ENCODE results near the gene COX19. TPM values are rescaled to one million over a fixed set of nuclear protein-coding genes. Genes with fewer than 3 reads are reported as not detected.

Gene COX19
- total and polyA plus RNA-seq, 2 donors (not counting 3 experiments of a cell fraction or from before 2014, with no cell fraction given), result 6.8 to 10.6 TPM

- Histone ChIP-seq H3K4me1 (ENCODE audit: control insufficient read depth, extremely low read depth, insufficient read depth, low read length) (no peaks in the 10 kb centered on the region), H3K27ac (ENCODE audit: insufficient read depth, low read depth, low read length) (no peak overlapping the region), H3K9me1 (replicated peaks; ENCODE audit: control insufficient read depth, extremely low read depth, insufficient read depth, low read length) (no peaks in the 10 kb centered on the region), H3K9me3 (replicated peaks; ENCODE audit: control insufficient read depth, insufficient read depth, low read length) (no peaks in the 10 kb centered on the region), H3K9ac (replicated peaks; ENCODE audit: extremely low read depth, insufficient read depth, low read length) (no peak overlapping the region), H4K20me1 (replicated peaks; ENCODE audit: control insufficient read depth, extremely low read depth, insufficient read depth, low read length) (no peaks in the 10 kb centered on the region), H2AFZ (ENCODE audit: low read depth, low read length) (no peak overlapping the region), H3K27me3 (ENCODE audit: control insufficient read depth in 2 of 2, insufficient read depth in 2 of 2, low read length in 2 of 2) (peaks cover 0 to 13% of the 10 kb centered on the region in 2 experiments), H3K36me3 (ENCODE audit: control insufficient read depth in 2 of 2, extremely low read depth in 1 of 2, insufficient read depth in 2 of 2, low read length in 2 of 2) (no peaks in the 10 kb centered on the region), H3K4me3 (replicated peaks in 1 of 3; ENCODE audit: insufficient read depth in 1 of 3, low read depth in 1 of 3, low read length in 3 of 3) (no peak overlapping the region), H3K79me2 (ENCODE audit: control insufficient read depth, insufficient read depth, low read length) (no peaks in the 10 kb centered on the region), H3K4me2 (ENCODE audit: insufficient read depth, low read length) (no peak overlapping the region)
- no peak for DNase-seq (ENCODE audit: low read depth, low spot score)
- no peak for FAIRE-seq
- intact Hi-C loops (cut with micrococcal nuclease) (no loop called here), dilution Hi-C loops (cut with MboI; ENCODE audit: extremely low pct_ligation_motif_present, low sequenced_read_pairs) (no loop called here)
- CTCF ChIA-PET, result no interaction called here
- BruUV-seq (replicated peaks), result no TSS peak
- POLR2A ChIA-PET, result no interaction called here
- TF ChIP-seq POLR2AphosphoS5 (IDR thresholded peaks at IDR 0.05; ENCODE audit: insufficient read depth, low read depth, low read length) (no peak), POLR2A (IDR thresholded peaks at IDR 0.05; ENCODE audit: low read depth, low read length) (no peak), MYC (IDR thresholded peaks at IDR 0.05; ENCODE audit: low read depth, low read length) (no peak), EZH2 (IDR thresholded peaks at IDR 0.05; ENCODE audit: borderline replicate concordance, low read depth, low read length, severe bottlenecking) (no peak), GATA2 (IDR thresholded peaks at IDR 0.05; ENCODE audit: insufficient read depth, insufficient read length, low read depth, low read length) (no peak), CTCF (IDR thresholded peaks at IDR 0.05; ENCODE audit: extremely low read depth in 1 of 2, insufficient read depth in 1 of 2, low read depth in 1 of 2, low read length in 2 of 2) (no peak), JUN (IDR thresholded peaks at IDR 0.05; ENCODE audit: borderline replicate concordance, insufficient read depth, insufficient read length, low read depth) (no peak), FOS (IDR thresholded peaks at IDR 0.05; ENCODE audit: borderline replicate concordance, insufficient read depth, low read length) (no peak)
These were observed 36.7 kb downstream of the COX19 start for GRCh38 chr7:938546-939185.
